GDM1 (cell line): Measurements from ENCODE around the gene ILDR1.
"Not testable (repeated sequence)": the region's sequence is repeated elsewhere in the genome, so short reads cannot be mapped to it uniquely, and the experiment has no call there.

Experiments
- DNase-seq: peaks from one replicate; lab custom pipeline; 2025; lab: John Stamatoyannopoulos, UW

The ILDR1 gene

GRCh38 chr3:122021811-122022401 lies at the start of gene ILDR1:
ILDR1 (minus strand) TSS chr3:122022247; CDS start chr3:122022077, 170 bp downstream.
- no peak for DNase-seq

DNA sequence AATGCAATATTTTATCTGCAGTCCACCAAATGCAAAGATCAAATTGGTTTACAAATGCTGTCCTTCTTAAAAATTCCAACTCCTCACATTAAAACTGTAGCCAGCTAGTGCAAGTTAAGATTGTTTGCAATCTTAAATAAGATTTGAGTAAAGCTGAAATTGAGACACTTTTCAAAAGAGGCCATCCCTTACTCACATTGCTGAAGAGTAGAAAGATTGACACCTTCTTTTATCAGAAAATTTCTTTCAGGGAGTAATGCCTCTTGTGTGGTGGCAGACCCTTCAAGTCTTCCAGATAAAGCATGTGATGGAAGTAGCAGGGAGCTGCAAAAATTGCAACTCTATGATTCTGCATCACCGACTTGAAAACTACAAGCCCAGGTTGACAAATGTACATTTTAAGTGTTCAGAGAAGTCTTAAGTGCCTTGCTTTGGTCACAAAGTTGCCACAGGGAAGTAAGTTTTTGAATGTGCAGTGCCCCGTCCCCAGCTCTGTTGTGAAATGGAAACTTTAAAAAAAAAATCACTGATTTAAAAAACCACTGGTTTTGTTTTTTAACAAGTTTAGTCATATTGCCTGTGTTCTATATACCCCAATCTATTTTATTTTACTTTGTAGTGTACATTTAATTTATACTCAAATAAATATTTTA lies 45.7 kb upstream of the ILDR1 start:
- no peak for DNase-seq

- DNase-seq: no peak
Observed at GRCh38 chr3:122067214-122067550, 45.1 kb upstream of the ILDR1 start.

DNA sequence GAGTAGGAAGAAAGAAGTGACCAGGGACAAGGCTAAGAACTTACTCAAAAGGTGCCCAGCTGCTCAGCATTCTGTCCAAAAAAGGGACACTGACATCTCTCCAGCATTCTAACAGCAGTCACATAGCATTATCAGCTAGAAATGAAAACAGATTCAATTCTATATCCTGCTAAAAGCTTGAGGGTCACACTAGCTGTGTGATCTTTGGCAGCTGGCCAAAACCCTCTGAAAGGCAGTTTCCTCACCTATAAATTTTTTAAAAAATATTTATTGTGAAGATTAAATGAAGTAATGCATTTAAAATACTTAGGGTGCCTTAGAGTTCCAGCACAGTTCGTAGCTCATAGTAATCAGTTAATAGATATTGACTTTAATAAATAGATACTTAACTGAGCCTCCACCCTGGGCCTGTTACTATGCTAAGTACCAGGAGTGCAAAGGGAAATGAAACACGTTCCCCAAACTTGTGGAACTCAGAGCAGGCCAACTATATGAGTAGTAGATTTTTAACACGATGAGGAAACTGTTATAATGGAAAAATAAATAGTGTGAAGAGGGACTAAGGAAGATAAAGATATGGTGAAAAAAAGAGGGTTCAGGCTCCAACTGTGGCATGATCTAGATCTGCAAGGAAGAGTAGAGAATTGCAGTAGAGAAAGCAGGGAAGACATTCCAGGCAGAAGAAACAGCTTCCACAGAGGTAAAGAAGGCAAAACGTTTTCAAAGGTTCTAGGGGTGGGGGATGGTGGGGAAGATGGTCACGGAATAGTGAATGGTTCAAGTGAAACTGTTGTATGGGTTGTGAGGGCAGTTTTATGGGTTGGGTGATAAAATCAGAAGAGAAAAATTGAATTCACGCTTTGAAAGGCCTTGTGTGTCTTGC lies 44.5 kb upstream of the ILDR1 start:
- DNase-seq: no peak

DNA sequence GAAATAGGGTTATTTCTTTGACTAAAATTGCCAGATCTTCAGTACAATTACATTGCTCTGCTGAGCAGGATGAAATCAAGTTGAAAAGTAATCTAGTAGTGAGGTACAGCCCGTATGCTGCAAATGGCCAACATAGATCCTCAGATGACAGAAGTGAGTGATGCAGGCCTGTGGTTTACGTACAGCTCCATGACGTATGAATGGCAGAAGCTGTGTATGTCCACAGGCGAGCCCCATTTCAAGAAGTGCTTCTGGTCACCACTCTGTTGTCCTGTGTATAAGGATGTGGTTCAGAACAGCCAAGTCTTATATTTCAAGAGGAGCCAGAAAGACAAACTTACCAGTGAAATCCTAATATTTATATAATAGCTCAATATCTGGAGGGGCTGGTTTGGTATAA lies 42.3 kb upstream of the ILDR1 start:
- no peak for DNase-seq

- DNase-seq: no peak
Observed at GRCh38 chr3:122063908-122064307, 41.9 kb upstream of the ILDR1 start.

DNA sequence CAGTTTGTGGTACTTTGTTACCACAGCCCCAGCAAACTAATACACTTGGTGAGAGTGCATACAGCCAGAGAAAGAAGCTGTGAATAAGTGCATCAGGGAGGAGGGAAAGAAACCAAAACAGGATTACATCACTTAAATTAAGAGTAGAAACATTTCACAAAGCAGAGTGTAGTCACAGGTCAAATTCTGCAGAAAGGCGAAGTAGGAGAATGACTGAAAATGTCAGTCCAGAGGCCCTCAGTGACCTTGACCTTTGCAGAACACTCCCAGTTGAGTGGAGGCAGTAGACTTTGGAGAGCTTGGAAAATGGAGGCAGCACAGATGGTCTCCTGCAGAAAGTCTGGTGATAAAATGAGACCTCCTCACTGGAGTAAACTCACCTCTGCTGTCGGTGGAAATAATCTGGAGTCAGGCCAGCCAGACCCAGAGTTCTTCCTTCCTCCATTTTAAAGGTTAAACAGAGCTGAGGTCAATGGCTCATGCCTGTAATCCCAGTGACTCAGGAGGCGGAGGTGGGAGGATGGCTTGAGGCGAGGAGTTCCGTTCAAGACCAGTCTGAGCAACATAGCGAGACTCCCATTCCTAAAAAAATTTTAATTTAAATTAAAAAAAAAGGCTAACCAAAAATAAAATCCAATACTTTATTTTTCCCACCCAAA lies 38.1 kb upstream of the ILDR1 start:
- no peak for DNase-seq

DNA sequence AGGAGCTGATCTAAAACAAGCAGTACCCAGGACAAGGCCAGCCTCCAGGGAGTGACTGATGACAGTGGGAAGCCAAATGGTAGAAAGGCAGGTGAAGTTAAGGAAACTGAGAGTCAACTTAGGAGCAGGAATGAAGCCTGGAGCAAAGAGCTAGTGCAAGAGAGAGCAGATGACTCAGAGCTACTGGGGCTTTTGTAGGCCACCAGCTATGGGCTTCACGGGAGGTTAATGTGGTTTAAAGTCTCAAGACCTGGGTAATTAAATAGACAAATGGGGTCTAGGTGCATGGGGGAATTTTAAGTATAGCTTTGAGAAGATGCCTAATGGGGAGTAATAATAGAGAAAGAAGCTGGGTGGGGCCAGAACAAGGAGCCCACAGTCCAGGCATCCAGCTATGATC lies 36.2 kb upstream of the ILDR1 start:
- no peak for DNase-seq

GRCh38 chr3:122057671-122058070 lies 35.6 kb upstream of the ILDR1 start:
- DNase-seq: no peak

DNA sequence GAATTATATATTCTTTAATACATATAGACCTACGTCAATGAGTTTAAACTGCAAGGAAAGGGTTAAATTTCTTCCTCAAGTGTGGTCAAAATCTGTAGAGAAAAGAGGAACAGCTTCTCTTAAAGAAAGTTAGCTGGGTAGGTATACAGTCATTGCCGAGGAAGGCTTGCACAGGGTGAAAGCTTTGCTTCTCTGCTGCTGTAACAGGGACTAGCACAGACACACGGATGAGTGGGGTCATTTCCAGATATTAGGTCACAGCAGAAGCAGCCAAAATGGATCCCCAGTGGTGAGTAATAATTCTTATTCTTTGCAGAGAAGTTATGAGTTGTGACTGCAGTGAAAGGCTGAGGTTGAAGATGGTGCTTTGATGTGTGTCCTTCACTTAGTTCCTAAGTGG lies 33.2 kb upstream of the ILDR1 start, which contains the start of gene CD86:
Gene CD86, plus strand, starts transcription at position 148 of the 400 bp plus-strand sequence. Its CDS starts 128 bp downstream, at position 276.
- no peak for DNase-seq

GRCh38 chr3:122052968-122053367 lies 30.9 kb upstream of the ILDR1 start:
- DNase-seq: no peak

DNA sequence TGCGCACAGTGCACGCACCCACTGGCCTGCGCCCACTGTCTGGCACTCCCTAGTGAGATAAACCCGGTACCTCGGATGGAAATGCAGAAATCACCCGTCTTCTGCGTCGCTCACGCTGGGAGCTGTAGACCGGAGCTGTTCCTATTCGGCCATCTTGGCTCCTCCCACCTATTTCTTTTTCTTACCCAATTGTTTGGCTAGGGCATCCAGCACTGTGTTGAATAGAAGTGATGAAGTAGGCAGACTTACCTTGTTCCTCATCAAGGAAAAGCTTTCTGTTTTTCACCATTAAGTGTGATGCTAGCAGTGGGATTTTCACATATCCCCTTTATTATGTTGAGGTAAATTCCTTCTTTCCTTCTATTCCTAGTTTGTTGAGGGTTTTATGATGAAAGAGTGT lies 25.7 kb upstream of the ILDR1 start:
- not testable (repeated sequence) for DNase-seq

DNA sequence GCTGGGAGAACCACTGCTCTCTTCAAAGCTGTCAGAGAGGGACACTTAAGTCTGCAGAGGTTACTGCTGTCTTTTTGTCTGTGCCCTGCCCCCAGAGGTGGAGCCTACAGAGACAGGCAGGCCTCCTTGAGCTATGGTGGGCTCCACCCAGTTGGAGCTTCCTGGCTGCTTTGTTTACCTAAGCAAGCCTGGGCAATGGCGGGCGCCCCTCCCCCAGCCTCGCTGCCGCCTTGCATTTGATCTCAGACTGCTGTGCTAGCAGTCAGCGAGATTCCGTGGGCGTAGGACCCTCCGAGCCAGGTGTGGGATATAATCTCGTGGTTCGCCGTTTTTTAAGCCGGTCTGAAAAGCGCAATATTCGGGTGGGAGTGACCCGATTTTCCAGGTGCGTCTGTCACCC lies 25.2 kb upstream of the ILDR1 start:
- DNase-seq: not testable (repeated sequence)

GRCh38 chr3:122033023-122033422 lies 11.0 kb upstream of the ILDR1 start:
- no peak for DNase-seq

DNA sequence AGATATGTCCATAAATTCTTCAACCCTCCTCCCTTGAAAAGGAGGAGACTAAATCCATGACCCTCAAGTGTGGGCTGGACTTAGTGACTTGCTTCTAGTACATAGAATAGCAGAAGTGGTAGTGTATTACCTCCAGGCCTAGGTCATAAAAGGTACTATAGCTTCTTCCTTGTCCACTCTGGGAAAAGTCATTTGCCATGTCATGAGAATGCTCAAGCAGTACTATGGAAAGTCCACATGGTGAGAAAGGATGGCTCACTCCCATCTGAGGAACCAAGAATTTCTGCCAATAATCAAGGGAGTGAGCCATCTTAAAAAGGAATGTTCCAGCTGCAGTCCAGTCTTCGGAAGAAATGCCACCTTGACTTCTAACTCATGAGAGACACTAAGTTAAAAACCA lies 10.5 kb upstream of the ILDR1 start:
- no peak for DNase-seq

- no peak for DNase-seq
Observed at GRCh38 chr3:122031123-122031468, 9.0 kb upstream of the ILDR1 start.

DNA sequence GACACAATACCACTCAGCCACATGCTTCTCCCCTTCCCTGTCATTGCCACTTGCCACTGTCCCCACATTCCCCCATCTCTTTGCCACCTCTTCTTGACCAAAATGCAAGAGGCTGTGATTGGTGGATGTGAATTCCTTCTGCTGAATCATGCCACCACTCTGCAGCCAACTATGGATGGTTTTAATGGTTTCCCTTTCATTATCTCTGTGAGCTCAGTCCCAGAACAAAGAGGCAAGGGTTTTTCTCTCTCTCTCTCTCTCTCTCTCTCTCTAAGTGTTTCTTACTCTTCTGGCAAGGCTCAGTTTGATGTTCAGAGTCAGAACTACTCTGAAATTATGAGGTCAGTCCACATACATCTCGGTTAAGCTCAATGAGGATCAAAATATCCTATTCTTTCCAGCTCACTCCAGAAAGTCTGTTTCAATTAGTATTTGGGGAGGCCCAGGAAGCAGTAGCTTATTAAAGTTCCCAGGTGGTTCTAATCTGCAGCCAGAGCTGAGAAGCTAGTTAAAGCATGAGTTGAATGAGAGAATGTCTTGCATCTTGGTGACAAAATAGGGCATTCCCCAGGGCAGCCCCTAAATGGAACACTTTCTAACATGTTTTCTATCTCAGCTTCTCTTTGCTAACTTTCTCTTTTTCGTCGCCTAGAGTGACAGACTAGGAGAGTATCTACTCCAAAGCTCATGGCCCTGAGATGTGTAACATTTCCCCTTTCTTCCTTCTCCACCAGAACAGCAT lies 8.5 kb upstream of the ILDR1 start:
- DNase-seq: no peak

- no peak for DNase-seq
Observed at GRCh38 chr3:122025296-122025695, 3.2 kb upstream of the ILDR1 start.

DNA sequence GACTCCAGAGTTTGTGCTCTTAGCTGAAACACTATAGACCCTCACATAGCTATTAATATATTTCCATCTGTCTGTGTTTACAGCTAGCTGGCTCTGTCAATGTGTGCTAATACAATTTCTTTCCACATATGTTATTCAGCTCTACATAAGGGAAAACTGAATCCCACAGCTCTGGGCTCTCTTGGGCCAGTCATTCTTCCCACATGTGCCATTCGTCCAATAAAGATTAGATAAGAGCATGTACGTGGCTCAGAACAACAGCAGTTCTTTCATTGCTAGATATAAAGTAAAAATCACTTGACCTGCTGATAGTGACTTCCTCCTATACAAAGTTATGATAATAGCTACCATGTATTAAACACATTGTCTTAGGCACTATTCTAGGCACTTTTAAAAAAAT lies 2.8 kb upstream of the ILDR1 start:
- no peak for DNase-seq

GRCh38 chr3:122023335-122023910 lies 1.4 kb upstream of the ILDR1 start:
- no peak for DNase-seq

- no peak for DNase-seq
Observed at GRCh38 chr3:122021037-122021436, 1.0 kb downstream of the ILDR1 start.

- DNase-seq: no peak
Observed at GRCh38 chr3:122019493-122019892, 2.6 kb downstream of the ILDR1 start.
